H1 (cell line): Measurements from ENCODE around the gene EFCAB6. TPM values are rescaled to one million over a fixed set of nuclear protein-coding genes. Genes with fewer than 3 reads are reported as not detected.

Experiments
- TAF7 ChIP-seq: optimal IDR thresholded peaks from 2 replicates; pipeline ENCODE3; 2011; ENCODE audit warnings: low read depth, mild to moderate bottlenecking, inconsistent platforms, low read length, moderate library complexity, borderline replicate concordance
- polyA plus RNA-seq, 7 experiments: library from polyadenylated mRNA; depleted of rRNA in 3 of 7; stranded (reverse) in 5 of 7; unstranded in 2 of 7; fragments of >200 nt in 5 of 7; fragments of 200-250 nt in 2 of 7; gene quantifications; 1 replicate in 5 of 7; 2 replicates in 1 of 7; 4 replicates in 1 of 7; pipeline versions ENCODE4 v1.2.1 to v1.2.3, GENCODE V29; 2011 to 2013; ENCODE audit warnings: missing spikeins in 2 of 7, mixed read lengths in 2 of 7
- total RNA-seq: library from RNA; stranded (reverse); fragmentation: NEBNext Ultra II Directional; extraction: Animal tissue kit (Norgen Biotek cat#: 25700); gene quantifications from 2 replicates; pipeline ENCODE4 v1.2.1, GENCODE V29; 2021
- TF ChIP-seq, protein P1 (sequence below): IDR thresholded peaks from 2 replicates; pipeline ENCODE4 v1.6.1; 2012; ENCODE audit warnings: low read length, inconsistent platforms

Gene EFCAB6
- total and polyA plus RNA-seq, 2 of the 8 experiments (the other 6 are each of a cell fraction or from before 2014, with no cell fraction given): 0.32 to 1.7 TPM

GRCh38 chr22:43749473-43749872 is 62.6 kb downstream of the EFCAB6 start (continued):
- TF ChIP-seq, protein P1, sequence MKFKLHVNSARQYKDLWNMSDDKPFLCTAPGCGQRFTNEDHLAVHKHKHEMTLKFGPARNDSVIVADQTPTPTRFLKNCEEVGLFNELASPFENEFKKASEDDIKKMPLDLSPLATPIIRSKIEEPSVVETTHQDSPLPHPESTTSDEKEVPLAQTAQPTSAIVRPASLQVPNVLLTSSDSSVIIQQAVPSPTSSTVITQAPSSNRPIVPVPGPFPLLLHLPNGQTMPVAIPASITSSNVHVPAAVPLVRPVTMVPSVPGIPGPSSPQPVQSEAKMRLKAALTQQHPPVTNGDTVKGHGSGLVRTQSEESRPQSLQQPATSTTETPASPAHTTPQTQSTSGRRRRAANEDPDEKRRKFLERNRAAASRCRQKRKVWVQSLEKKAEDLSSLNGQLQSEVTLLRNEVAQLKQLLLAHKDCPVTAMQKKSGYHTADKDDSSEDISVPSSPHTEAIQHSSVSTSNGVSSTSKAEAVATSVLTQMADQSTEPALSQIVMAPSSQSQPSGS: no peak
- no peak for TF ChIP-seq TAF7
